ENCODE measurements around the gene SH3PXD2A. TPM values are rescaled to one million over a fixed set of nuclear protein-coding genes. Genes with fewer than 3 reads are reported as not detected.
A peak's percentile ranks its signal among the peaks of the same experiment; 100 is the strongest.

SH3PXD2A gene
- total RNA-seq, 1 donor from 2014 or later: 56.2 TPM

DNA sequence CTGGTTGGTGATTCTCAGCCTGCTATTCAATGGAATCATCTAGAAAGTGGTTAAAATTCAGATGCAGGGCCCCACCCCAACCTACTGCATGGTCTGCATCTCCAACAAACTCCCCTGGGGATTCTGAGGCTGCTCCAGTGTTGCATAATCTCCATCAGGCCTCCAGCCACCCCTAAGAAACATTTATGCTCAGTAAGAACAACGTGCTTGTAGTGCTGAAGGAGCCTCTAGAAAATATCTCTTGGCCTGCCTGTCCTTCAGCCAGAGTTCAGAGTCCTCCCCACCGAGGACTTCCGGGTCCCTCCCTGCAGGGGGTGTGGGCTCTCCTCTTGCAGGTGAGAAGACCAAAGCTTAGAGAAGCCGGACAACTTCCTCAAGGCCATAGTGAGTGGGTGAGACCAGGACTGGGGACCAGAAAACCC lies 159.8 kb downstream of the SH3PXD2A start:
- intact Hi-C loops (cut with DNase I): no loop called here
- Histone ChIP-seq H3K27me3 (no peaks in the 10 kb centered on the region), H3K4me1 (peaks cover 59% of the 10 kb centered on the region), H3K27ac (peak overlapping the region; percentile 75), H3K9me3 (no peaks in the 10 kb centered on the region), H3K36me3 (no peaks in the 10 kb centered on the region), H3K4me3 (no peak overlapping the region)
- no peak for DNase-seq (ENCODE audit: extremely low spot score in 2 of 2)
- no peak for TF ChIP-seq POLR2AphosphoS5 (IDR thresholded peaks at IDR 0.05; ENCODE audit: insufficient read depth in 1 of 2, low read depth in 1 of 2)
- TF ChIP-seq POLR2A (IDR thresholded peaks at IDR 0.05): no peak
- TF ChIP-seq CTCF (IDR thresholded peaks at IDR 0.05): no peak

DNA sequence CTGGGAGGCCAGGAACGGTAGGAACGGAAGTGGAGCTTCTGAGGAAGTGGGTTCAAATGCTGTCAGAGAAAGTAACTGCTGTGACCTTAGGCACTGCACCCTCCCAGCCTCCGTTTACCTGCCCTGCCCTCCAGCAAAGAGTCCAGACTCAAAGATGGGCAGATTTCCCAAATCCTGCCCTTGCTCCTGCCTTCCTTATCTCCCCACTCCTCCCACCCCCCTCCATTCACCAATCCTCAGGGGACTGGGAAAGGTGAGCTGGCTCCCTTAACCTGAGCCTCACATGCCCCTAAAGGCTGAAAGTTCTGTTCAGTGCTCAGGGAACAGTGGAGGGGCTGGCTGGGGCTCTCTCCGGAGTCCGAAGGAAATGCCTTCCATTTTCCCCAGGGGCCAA lies 161.6 kb downstream of the SH3PXD2A start:
- no peaks in the 10 kb centered on the region for H3K36me3 ChIP-seq
- DNase-seq (ENCODE audit: extremely low spot score in 2 of 2): no peak
- no peak overlapping the region for H3K27ac ChIP-seq
- no peak for TF ChIP-seq POLR2AphosphoS5 (IDR thresholded peaks at IDR 0.05; ENCODE audit: insufficient read depth in 1 of 2, low read depth in 1 of 2)
- no peak for TF ChIP-seq CTCF (IDR thresholded peaks at IDR 0.05)
- TF ChIP-seq POLR2A (IDR thresholded peaks at IDR 0.05): no peak
- H3K9me3 ChIP-seq: no peaks in the 10 kb centered on the region
- intact Hi-C loops (cut with DNase I): no loop called here
- H3K4me3 ChIP-seq: peak overlapping the region in 1 of 2 donors; percentile 55
- H3K27me3 ChIP-seq: no peaks in the 10 kb centered on the region
- peaks cover 62% of the 10 kb centered on the region for H3K4me1 ChIP-seq

- no peaks in the 10 kb centered on the region for H3K36me3 ChIP-seq
- H3K4me3 ChIP-seq: peak overlapping the region; percentile 49 to 55
- H3K27ac ChIP-seq: peak overlapping the region; percentile 77
- H3K9me3 ChIP-seq: no peaks in the 10 kb centered on the region
- TF ChIP-seq CTCF (IDR thresholded peaks at IDR 0.05) (no peak), POLR2AphosphoS5 (IDR thresholded peaks at IDR 0.05; ENCODE audit: insufficient read depth in 1 of 2, low read depth in 1 of 2) (no peak), POLR2A (IDR thresholded peaks at IDR 0.05) (no peak)
- peaks cover 66% of the 10 kb centered on the region for H3K4me1 ChIP-seq
- no peak for DNase-seq (ENCODE audit: extremely low spot score in 2 of 2)
- intact Hi-C loops (cut with DNase I): no loop called here
- no peaks in the 10 kb centered on the region for H3K27me3 ChIP-seq
Measured at GRCh38 chr10:103692952-103693811, 162.2 kb downstream of the SH3PXD2A start.

DNA sequence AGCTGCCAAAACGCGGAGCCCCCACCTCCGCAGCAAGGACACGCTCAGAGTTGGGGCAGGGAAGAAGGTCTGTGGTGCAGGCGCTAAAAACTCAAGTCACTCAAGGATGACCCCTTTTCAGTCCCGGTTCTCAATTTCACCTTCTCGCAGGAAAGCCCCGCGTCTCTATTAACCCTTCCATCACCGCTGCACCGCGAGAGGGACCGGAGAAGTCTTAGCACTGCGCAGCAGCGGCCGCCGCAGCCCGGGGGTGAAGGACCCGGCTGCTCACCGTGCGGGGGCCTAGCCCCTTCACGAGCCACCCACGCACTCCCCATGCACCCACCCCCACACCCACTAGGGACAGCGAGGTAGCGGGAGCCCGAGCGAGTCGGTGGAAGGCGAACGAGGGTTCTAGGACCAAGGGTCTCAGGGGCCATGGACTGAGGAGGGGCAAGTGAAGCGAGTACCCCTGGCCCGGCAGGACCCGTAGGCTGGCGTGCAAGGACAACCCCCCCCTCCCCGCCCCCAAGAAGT lies 162.9 kb downstream of the SH3PXD2A start:
- H3K4me3 ChIP-seq: peak overlapping the region; percentile 49 to 55
- DNase-seq (ENCODE audit: extremely low spot score in 2 of 2): no peak
- no peaks in the 10 kb centered on the region for H3K36me3 ChIP-seq
- TF ChIP-seq POLR2AphosphoS5 (IDR thresholded peaks at IDR 0.05; ENCODE audit: insufficient read depth in 1 of 2, low read depth in 1 of 2) (peak in 1 of 2 donors; percentile 5), POLR2A (IDR thresholded peaks at IDR 0.05) (no peak), CTCF (IDR thresholded peaks at IDR 0.05) (no peak)
- no peaks in the 10 kb centered on the region for H3K27me3 ChIP-seq
- H3K4me1 ChIP-seq: peaks cover 63% of the 10 kb centered on the region
- H3K27ac ChIP-seq: peak overlapping the region; percentile 77
- intact Hi-C loops (cut with DNase I): no loop called here
- no peaks in the 10 kb centered on the region for H3K9me3 ChIP-seq
